GM18868 (cell line): ENCODE data around the gene EPOP.

Experiments
- ATAC-seq: cut with Tn5 transposase; IDR thresholded peaks from one replicate; pipeline ENCODE4 v1.9.1; 2021; ENCODE audit warnings: mild to moderate bottlenecking, moderate library complexity; ENCODE audit not compliant: unreplicated experiment

The EPOP gene

DNA sequence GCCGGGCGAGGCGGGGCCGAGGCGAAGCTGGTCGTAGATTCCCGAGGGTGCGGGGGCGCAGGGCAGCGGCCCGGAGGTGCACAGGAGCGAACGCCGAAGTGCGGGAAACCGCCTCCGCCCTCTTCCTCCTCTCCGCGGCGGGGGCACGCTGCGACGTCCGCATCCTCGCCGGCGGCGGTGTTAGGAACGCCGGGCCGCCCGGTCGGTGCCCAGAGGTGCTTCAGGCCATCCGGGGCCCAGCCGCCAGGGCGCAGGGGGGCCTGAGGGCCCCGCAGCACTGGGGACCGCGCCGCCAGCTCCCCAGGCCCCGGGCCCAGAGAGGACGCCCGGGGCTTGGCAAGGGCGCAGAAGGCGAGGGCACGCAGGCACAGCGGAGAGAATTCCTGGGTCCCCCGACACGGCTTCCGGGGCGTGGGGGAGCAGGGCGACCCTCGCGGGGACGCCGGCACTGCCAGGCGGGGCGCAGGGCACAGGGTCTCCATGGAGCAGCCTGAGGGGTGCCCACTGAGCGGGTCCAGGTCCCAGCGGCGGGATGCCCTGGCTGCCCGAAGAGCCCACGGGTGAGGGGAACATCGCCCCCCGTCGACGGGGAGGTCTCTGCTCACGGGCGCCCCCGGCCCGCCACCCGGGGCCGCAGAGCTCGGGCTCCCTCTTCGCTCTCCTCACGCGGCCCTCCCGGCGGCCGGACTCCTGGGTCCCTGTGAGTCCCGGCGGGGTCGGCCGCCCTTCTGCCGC lies 576 bp downstream of the EPOP start:
- peak; percentile 13 for ATAC-seq

DNA sequence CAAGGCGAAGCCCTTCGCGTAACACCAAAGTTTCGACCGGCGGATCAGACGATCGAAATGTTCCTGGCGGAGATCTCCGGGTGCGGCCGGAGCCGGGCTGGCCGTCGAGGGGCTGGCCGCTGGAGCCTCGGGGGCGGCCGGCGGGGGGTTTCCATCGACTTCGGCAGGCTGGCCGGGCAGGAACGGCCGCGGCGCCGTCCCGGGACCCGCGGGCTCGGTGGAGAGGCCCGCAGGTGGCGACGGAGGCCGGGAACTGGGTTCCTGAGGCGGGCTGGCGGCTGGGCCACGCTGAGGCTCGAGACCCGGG lies 1.1 kb downstream of the EPOP start:
- no peak for ATAC-seq

DNA sequence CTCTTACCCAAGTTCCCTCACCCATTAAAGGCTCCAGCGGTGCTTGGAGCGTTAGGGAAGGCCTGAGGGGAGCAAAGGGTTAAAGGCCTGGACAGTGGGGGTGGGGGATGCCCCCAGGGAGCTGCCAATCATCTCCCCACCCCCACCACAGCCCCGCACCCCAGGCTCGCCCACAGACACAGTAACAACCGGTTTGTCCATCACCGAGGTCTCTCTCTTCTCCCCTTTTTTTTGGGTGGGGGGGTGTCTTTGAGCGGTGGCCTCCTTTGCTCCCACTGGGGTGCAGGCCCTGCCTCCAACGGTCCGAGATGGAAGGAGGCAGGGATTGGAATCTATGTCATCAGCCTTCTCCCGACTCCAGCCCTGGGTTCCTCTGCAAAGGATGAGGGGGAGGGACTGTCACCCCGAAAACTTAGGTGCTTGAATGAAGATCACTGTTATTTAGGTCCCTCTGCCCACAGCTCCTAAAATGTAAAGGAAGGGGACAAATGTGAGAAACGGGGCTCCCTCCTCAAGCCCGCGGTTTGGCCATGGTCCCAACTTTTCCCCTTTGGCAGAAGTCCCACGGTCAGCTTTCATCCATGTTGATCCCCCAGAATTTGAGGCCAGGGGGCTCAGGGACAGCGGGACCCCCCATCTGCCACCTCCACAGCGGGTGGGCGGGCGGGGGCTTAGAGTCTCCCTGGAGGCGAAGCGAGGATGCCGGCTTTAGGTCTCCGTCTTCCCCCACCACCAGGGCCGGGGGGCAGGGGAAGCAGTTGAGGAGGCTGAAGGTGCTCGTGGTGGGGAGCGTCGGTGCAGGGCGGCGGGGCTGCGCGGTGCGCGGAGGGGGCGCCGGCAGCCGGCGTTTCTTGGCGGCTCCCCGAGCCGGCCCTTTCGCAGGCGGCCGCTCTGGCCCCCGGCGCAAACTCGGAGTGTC lies 1.7 kb downstream of the EPOP start:
- ATAC-seq, result no peak

DNA sequence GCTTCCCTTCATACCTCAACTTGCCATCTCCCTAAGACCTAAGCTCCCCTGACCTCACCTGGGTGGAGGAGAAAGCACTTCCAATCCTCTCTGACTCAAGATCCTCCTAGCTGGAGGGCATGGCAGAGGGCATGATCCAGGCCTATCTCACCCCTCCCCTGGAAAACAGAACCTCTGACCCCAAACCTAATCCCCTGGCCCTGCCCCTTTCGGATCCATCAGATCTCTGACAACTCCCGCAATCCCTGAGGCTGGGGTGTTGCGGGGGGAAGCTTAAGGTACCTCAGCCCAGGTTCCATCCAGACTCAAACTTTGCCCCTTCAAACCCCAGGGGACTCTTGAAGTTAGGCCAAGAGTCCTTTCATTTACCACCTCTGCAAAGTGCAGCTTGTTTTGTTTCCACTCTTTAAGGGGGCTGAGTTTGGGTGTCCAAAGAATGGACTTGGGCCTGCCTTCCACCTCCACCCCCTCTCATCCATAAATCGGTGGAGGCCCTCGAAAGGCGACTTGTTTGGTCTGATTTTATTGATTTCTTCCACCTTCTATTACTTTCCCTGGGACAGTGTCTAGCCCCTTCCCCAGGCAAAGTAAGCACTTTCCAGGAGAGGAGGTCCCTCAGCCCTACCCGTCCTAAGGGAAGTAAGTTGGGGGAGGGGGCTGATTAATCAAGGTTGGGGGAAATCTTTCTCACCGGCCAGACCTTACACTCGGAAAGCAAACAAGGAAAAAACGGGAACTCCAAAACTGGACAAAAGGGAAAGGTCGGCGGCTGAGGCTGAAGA lies 2.6 kb downstream of the EPOP start:
- no peak for ATAC-seq

DNA sequence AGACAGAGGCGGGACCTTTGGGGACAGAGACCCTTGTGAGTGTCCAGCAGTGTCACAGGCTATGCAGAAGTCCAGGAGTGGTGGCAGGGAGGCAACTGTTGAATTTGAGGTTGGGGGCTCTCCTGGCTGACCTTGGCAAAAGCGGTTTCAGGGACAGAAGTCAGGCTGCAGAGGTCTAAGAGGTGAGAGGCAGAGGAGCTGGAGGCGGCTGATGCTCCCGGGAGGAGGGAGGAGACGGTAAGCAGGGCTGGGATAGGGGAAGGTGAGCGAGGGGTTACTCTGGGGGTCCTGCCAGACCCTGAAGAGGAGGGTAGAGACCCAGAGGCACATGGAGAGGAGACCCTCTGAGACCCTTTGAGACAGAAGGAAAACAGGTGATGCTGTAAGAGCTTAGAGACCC lies 5.2 kb downstream of the EPOP start:
- ATAC-seq, result no peak

DNA sequence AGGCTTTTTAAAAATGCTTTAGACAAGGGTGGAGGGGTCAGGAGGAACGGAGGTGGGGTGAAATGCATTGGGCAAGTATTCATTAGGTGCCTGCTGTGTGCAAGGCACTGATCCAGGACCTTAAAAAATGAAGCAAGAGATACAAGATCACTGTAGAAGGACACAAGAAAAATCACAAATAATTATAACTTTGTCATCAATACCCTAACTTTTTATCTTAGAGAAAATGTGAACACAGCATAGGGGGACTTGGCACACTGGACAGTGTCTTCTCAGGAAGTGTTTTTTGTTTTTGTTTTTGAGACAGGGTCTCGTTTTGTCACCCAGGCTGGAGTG lies 7.0 kb downstream of the EPOP start:
- no peak for ATAC-seq

DNA sequence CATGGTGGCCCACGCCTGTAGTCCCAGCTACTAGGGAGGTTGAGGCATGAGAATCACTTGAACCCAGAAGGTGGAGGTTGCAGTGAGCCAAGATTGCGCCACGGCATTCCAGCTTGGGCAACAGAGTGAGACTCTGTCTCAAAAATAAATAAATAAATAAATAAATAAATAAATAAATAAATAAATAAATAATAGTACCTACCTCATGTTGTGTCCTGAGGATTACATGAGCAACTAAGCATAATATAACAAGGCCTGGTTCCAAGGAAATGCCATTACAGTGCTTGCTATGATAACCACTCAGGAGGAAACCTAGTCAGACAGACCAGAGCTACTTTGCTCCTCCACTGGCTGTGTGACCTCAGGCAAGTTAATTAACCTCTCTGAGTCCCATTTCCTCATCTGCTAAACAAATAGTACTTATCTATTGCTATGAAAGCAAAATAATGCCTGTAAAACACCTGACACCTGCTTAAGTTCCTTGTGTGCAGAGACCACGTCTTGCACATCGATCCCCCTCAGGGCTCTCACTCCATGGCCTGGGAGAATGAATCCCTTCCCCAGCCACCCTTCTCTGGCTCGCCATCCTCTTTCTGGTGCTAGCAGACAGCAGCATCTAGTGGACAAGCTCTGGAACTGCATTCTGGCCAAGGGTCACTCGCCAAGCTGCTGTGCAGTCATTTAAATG lies 7.5 kb downstream of the EPOP start:
- ATAC-seq, result no peak

DNA sequence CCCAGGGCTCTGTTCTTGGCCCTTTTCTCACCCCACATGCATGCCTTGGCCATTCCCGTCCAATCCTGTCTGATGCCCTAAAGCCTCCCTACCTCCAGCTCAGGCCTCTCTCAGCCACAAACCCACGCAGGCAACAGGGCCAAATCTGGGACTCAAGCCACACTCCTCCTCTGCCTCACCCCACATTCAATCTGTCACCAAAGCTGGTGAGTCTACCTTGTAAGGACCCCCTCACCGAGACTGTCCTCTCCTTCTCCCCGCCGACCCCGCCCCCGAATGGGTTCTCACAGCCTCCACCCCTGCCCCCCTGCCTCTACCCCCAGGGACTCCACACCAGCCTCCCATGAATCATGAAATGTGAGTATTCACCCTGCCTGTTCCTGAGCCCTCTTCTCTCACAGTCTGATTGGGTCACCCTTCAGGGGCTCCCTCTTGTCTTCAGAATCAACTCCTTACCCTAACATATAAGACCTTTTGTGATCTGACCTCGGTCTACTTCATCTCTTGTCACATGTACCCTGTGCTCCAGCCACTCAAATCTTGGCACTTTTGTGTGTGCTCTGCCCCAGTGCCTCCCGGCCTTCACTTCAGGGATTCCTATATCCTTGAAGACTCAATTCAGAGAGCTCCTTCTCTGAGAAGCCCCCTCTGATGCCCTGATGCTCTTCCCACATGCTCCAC lies 10.7 kb downstream of the EPOP start:
- ATAC-seq, result no peak

DNA sequence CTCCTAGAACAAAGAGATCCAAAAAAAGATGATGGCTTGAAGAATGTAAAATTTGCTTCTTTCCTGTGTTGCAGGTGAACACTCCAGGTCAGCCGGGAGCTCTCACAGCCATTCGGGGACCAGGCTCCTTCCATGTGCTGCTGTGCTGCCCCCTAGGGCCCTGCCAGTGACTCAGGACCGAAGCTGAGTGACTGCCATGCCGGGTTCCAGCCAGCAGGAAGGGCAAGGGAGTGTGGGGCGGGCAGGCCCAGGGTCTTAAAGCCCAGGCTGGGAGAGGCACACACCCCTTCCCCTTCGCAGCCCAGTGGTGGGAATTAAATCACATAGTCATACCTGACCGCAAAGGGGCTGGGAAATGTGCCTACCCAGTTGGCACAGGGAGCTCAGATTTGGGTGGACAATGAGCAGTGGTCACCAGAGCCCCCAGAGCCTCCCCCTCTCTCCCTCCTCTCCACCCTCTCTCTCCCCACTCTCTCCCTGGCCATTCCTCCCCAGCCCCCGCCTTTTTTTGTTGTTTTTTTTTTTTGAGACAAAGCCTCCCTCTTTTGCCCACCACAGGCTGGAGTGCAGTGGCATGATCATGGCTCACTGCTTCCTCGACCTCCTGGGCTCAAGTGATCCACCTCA lies 11.5 kb downstream of the EPOP start:
- no peak for ATAC-seq

DNA sequence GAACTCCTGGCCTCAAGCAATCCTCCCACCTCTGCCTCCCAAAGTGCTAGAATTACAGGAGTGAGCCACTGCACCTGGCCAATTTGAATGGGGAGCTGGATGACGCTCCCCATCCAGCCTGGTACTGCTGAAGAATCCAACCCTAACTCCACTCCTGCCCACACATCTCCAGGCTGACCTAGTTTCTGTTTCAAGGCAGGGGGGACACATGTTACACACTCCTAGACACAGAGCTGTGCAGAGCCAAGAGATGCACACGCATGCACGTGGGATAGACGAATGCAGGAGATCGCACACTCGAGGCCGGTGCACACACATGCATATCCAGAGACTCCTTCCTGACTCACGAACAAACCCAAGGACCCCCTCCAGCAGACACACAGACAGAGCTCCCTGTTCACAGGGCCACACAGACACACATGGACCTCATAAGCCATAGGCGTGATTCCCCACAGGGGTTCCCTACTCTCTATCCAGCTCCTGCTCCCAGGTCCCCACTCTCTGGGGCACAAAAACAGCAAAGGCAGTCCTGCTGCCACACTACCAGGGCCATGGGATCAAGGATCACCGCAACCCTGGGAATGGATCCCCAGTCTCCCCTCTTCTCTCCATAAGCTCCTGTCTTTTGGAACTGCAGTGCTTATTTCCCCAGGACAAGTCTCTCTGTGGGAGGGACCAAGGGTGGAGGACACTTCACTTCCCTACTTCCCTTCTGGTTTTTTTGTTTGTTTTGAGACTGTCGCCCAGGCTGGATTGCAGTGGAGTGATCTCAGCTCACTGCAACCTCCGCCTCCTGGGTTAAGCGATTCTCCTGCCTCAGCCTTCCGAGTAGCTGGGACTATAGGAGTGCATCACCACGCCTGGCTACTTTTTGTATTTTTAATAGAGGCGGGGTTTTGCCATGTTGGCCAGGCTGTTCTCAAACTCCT lies 14.4 kb downstream of the EPOP start:
- ATAC-seq, result no peak

DNA sequence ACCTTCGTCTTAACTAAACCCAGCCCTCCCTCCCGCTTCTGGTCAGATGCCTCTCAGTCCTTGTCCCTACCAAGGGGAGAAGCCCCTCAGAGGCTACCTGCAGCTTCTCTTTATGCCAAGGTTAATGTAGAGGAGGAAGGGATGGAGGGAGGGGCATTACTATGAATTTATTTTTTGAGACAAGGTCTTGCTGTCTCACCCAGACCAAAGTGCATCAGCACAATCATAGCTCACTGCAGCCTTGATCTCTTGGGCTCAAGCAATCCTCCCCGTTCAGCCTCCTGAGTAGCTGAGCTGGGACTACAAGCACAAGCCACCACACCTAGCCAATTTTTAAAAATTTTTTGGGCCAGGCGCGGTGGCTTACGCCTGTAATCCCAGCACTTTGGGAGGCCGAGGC lies 15.3 kb downstream of the EPOP start:
- no peak for ATAC-seq

DNA sequence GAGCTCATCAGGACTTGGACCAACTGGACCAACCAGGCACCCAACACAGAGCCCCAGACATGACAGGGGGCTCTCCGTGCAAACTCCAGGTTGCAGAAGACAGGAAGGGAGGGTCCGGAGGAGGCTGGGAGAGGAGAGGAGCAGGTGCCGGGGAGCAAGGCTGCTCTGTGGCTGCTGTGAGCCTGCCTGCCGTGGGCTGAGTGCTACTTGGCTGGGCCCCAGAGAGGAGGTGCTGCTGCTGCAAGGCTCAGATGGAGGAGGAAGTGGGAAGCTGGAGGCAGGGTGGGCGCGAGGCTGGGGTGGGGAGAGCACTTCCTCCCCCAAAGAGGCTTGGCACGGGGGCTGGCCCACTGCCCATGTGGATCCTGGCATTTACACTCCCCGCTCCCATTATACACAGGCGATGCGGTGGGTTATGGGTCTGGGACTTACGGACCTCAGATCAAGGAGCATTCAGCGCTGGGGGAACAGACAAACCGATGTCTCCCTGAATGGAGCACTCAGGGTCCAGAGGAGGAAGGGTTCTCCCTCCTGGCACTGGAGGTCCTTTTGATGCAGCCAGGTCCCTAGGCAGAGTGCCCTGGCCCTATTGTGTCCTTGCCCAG lies 15.9 kb downstream of the EPOP start:
- ATAC-seq, result no peak

DNA sequence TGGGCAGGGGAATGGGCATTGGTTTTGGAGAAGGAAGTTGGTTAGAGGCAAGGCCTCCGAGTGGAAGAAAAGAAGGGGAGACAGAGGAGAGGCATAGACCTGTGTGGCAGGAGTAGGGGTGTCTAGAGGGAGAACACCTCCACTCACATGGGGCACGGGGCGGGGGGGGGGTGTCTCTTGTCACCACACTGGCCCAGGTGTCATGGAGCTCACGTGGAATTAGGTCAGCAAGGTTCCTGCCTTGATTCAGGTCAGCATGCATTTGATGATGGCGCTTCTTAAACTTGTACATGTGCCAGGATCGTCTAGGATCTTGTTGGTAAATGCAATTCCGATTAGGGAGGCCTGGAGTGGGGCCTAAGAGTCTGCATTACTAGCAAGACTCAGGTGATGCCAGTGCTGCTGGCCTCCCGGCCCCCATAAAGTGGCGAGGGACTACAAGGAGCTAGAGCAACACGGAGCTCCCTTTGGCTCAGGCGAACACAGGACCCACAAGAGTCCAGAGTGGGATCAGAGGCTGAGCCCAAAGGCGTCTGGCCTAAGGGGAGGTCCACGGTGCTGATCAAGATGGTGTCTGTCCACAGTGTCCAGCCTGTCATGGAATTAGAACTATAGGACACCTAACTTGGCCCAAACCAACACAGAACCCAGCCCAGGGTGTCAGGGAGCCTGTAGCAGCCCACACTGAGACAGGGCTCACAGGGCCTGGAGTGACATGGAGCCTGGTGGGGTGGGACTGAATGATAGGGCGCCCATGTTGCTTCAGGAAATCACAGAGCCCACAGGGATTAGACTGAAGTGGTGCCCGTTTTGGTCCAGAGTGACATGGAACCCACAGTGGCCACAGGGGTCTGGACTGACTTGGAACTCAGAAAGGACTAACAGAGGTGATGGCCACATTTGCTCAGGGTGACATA lies 16.7 kb downstream of the EPOP start:
- ATAC-seq, result no peak

DNA sequence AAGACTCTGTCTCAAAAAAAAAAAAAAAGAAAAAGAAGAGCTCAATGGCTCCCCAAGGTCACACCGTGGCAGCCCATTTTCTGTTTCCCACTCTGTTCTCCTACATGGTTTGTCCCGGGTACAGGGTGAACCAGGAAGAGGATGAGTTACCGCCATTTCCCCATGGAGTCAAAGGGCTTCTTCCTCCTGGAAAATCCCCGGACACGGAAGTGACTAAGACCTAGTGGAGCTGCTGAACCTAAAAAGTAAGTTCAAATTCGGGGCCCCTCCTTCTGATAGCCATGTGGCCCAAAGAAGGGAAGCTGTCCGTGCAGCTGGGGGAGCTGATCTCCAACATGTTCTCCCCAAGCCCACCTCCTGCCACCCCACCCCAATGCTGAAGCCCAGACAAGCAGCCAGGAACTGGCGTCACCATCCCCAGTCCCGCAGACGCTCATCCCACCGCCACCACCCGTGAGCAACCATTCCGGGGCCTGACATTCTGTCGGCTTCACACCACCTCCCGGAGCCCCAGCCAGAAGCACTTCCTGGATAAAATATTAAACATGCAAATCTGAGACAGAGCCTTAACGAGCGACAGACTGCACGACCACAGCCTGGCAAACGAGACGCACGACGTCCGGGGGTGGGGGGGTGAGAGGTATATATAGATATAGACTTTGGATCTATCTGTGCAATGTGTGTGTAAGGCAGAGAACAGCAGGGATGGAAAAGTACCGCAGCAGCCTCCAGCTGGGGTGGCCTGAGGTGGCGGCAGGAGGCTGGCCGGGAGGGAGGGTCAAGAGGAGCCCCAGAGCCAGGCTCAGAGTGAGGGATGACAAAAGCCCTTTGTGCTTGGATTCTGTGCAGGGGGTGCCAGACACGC lies 17.6 kb downstream of the EPOP start:
- no peak for ATAC-seq

DNA sequence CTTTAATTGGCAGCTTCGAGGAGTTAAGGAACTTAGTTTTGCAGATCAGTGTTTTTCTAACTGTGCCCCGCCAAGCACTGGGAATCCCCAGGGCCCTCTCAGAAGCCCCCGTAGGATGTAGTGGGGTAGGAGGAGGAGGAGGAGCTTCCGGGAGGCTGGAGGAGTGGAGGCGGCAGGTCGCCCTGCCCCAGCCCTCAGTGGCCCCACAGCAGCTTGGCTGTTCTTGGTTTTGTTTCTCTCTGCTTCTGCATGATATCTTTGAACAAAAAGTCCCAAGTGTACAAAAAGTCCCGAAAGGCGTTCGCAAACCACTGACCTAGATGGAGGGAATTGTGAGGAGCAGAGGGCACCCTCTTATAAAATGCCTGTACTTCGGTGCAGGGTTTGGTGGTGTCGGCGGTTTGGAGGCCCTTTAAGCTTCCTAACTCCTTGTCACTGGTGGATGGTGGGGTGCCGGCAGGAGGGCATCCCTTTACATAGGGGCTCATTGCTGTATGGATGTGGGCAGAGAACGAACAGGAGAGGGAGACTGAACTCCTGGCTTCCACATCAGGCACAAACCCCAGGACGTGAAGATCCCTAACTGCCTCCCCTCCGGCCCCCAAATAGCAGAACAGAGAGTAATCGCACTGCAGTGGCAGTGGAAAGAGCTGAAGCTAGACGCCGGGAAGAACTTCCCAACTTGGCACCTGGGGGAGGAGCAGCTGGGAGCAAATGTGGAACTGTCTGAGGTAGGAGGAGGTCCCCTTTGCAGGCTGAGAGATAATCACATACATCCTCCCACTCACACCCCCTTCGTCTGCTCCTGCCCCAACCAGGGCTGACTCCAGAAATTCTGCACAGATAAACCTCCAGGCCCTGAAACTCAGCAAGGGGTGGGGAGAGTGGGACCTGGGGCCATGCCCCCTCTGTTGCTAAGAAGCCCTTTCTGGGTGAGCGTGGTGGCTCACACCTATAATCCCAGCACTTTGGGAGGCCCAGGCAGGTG lies 20.1 kb downstream of the EPOP start:
- peak; percentile 74 for ATAC-seq

DNA sequence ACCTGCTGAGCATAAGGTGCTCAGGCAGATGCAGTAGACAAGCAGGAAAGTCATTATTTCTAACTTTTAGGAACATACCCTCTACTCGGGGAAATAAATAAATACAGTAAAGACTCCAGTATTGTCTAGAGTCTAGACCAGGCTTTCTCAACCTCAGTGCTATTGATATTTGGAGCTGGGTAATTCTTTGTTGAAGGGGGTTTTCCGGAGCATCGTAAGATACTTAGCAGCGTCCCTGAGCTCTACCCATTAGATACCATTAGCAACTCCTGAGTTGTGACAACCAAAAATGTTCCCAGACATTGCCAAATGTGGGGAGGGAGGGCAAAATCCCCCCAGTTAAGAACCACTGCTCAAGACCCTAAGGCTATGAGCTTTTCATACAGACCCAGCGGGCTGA lies 21.1 kb downstream of the EPOP start:
- no peak for ATAC-seq
